ENCODE measurements around the gene REPS2.
A peak's percentile ranks its signal among the peaks of the same experiment; 100 is the strongest.

The REPS2 gene

DNA sequence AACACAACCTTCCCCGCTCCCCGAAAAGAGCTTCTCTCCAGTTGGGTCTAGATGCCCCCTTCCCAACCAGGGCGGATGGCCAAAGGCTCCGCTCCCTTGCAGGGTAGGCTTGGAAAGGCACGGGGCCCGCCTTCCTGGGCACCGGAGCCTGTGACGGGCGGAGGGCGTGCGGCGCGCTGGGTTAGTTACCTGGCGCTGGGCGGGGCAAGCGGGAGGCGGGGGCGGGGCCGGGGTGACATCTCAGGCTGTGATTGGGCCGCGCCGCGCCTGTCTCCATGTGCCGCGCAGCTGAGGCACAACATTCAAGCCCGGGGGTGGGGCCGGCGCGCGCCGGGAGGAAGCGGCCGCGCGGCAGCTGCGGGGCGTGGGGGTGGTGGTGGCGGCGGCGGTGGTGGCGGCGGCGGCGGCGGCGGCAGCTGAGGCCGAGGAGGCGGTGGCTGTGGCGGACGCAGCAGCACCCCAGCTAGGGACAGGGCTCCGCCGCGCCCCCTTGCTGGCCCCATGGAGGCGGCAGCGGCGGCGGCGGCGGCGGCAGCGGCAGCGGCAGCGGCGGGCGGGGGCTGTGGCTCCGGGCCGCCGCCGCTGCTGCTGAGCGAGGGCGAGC lies at the start of gene REPS2:
Gene REPS2 (plus strand): TSS at position 298 of the 604 bp plus-strand sequence. CDS start 204 bp downstream, at position 502.
- Mint-ChIP-seq H3K4me3 (peak within 1 kb of the TSS; percentile 86), H3K4me1 (peaks cover 4% of the 10 kb centered on the region), H3K9me3 (no peaks in the 10 kb centered on the region), H3K27me3 (no peaks in the 10 kb centered on the region), H3K27ac (no peak within 1 kb of the TSS), H3K36me3 (no peaks in the 10 kb centered on the region)
- ATAC-seq: peak; percentile 97

DNA sequence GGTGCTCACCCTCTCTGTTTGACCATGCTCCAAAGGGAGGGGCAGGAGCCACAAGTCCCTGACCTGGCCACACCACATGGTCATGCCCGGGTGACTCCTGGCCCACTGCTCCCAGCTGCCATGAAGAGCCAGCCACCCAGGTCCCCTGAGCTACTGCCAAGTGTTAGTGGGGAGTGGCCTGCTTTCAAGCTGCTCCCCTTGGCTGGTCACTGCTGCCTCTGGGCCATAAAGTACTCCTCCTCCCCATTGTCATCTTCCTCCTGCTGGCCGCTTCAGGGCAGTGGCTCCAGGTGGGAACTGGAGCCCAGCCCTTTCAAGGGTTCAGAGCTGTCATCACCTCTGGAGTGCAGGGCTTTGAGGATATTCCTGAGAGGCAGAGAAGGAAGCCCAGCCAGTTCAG lies 49.0 kb upstream of the REPS2 start:
- H3K27ac Mint-ChIP-seq: no peak overlapping the region
- H3K36me3 Mint-ChIP-seq: no peaks in the 10 kb centered on the region
- no peak for ATAC-seq
- no peaks in the 10 kb centered on the region for H3K27me3 Mint-ChIP-seq
- no peaks in the 10 kb centered on the region for H3K9me3 Mint-ChIP-seq
- no peak overlapping the region for H3K4me3 Mint-ChIP-seq
- peaks cover 5% of the 10 kb centered on the region for H3K4me1 Mint-ChIP-seq

DNA sequence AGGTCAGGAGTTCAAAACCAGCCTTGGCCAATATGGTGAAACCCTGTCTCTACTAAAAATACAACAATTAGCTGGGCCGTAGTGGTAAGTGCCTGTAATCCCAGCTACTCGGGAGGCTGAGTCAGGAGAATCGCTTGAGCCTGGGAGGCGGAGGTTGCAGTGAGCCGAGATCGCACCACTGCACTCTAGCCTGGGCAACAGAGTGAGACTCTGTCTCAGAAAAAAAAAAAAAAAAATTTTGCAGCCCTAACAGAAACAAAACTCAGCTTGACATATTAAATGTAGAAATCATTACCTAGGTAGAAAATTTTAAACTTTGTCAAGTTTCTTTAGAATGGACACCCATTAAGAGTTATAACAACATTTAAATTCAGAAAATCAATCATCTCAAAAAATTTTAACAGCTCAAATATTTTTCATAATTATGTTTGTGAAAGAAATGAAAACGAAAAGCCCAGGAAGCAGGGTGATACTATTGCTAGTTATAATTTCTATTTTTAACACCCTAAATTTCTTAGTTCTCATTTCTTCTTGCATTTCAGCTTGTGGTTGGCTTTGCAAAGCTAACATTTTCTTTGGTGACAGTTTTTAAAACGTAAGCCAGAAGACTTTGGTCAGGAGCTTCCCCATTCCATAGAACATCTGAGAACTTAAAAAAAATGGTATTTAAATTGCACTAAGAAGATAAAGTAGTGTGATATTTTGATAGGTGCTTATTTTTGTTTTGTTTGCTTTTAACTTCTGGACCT lies 43.0 kb upstream of the REPS2 start:
- H3K36me3 Mint-ChIP-seq: no peaks in the 10 kb centered on the region
- ATAC-seq: peak; percentile 41
- H3K4me1 Mint-ChIP-seq: no peaks in the 10 kb centered on the region
- no peak overlapping the region for H3K4me3 Mint-ChIP-seq
- H3K27ac Mint-ChIP-seq: peak overlapping the region; percentile 48
- no peaks in the 10 kb centered on the region for H3K27me3 Mint-ChIP-seq
- no peaks in the 10 kb centered on the region for H3K9me3 Mint-ChIP-seq

DNA sequence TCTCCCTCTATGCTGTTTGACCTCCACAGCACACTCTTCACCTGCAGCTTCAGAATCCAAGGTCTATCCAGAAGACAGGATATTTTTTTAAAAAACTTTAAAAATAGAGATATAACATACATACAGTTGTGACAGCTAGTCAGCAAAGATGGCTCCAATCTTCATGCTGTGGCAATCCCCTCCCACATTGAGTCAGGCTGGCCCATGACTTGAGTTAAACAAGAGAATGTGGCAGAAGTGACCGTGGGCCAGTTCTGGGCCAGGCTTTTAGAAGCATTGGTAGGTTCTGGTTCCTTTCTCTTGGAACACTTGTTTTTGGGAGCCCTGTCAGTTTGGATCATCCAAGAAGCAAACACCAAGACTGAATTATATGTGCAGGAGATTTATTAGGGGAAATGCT lies 36.1 kb upstream of the REPS2 start:
- Mint-ChIP-seq H3K36me3 (no peaks in the 10 kb centered on the region), H3K4me3 (no peak overlapping the region), H3K9me3 (no peaks in the 10 kb centered on the region), H3K4me1 (no peaks in the 10 kb centered on the region), H3K27ac (no peak overlapping the region), H3K27me3 (no peaks in the 10 kb centered on the region)
- ATAC-seq: no peak

DNA sequence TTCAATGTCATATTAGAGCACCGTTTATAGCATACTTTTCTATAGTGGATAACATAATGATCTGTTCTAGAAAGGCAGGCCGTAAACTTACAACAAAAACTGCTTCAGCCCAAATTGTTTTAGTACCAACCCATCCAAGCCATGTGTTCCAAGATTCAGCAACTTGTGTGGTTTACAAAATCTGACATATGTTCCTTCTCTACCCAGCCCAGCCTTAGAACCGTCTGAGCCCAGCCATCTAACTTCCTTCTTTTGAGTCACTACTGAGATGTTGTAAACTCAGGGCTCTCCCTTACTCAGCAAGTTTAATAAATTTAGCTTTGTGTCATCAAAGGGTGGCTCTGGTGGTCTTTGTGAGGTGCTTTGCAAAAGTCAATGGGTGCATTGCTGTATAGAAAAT lies 32.4 kb upstream of the REPS2 start:
- no peaks in the 10 kb centered on the region for H3K36me3 Mint-ChIP-seq
- H3K27me3 Mint-ChIP-seq: no peaks in the 10 kb centered on the region
- H3K9me3 Mint-ChIP-seq: no peaks in the 10 kb centered on the region
- ATAC-seq: no peak
- no peak overlapping the region for H3K27ac Mint-ChIP-seq
- H3K4me3 Mint-ChIP-seq: no peak overlapping the region
- H3K4me1 Mint-ChIP-seq: no peaks in the 10 kb centered on the region

DNA sequence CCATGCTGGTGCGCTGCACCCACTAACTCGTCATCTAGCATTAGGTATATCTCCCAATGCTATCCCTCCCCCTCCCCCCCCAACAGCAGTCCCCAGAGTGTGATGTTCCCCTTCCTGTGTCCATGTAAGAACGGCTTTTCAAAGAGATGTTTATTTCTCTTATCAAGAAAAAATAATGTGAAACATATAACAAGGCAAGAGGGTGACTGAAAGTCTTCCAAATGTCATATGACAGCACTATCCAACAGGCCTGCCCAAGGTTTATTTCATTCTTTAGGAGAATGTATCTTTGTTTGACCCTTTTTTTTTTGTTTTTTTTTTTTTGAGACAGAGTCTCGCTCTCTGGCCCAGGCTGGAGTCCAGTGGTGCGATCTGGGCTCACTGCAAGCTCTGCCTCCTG lies 29.9 kb upstream of the REPS2 start:
- ATAC-seq: no peak
- no peaks in the 10 kb centered on the region for H3K27me3 Mint-ChIP-seq
- H3K4me3 Mint-ChIP-seq: no peak overlapping the region

DNA sequence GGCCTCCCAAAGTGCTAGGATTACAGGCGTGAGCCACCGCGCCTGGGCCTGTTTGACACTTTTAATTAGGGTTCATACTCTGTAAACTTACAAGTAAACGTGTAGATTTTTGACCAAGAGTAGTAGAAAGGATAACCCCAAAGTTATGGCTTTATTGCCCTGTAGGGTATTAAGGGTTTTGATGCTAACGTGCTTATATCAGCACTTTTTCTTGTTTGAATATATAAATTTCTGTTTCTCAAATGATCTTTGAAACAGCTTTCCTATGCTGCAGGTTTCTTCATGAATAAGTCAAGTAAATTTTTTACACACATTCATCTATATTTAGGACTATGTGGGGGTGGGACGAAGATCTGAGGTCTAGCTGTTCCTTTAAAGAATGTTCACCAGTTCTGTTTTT lies 29.3 kb upstream of the REPS2 start:
- H3K36me3 Mint-ChIP-seq: no peaks in the 10 kb centered on the region
- no peak for ATAC-seq
- no peaks in the 10 kb centered on the region for H3K27me3 Mint-ChIP-seq
- H3K4me3 Mint-ChIP-seq: no peak overlapping the region
- no peaks in the 10 kb centered on the region for H3K4me1 Mint-ChIP-seq
- no peak overlapping the region for H3K27ac Mint-ChIP-seq
- H3K9me3 Mint-ChIP-seq: no peaks in the 10 kb centered on the region

More for the DNA sequence above, 29.9 kb upstream of the REPS2 start:
- Mint-ChIP-seq H3K27ac (no peak overlapping the region), H3K4me1 (no peaks in the 10 kb centered on the region), H3K9me3 (no peaks in the 10 kb centered on the region), H3K36me3 (no peaks in the 10 kb centered on the region)

DNA sequence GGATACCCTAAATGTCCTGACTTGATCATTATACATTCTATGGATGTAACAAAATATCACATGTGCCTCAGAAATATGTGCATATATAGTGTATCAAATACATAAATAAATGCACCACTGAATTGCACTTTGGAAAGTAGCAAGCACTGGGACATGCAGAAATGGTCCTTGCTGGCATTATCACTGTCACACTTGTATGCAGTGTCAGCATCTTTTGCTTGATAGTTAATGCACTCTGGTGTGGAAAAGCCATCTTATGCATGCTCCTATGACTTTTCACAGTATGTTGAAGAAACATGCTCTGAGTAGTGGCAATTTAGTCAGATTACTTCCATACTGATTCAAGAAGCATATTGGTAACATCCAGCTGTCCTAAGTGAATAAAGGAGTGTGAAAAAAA lies 27.5 kb upstream of the REPS2 start:
- Mint-ChIP-seq H3K9me3 (no peaks in the 10 kb centered on the region), H3K4me1 (no peaks in the 10 kb centered on the region), H3K4me3 (no peak overlapping the region), H3K27ac (no peak overlapping the region), H3K27me3 (no peaks in the 10 kb centered on the region), H3K36me3 (no peaks in the 10 kb centered on the region)
- no peak for ATAC-seq

DNA sequence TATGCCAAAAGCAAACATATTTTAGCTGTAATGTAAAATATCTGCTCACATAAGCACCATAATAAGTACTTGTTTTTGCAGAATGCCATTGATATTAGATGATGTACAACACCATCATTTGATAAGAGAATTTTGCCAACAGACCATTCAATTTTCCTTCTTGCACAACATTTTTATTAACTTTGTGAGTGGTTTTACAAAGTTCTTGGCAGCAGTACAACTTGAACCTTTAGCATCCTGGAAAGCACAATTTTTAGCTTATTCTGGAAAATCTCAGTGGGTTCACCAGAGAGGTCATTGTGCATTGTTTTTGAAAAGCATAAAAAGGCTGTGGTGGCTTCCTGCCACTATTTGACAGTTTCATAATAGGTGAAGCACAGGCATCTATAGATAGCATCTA lies 26.4 kb upstream of the REPS2 start:
- Mint-ChIP-seq H3K27ac (no peak overlapping the region), H3K4me1 (no peaks in the 10 kb centered on the region), H3K4me3 (no peak overlapping the region), H3K9me3 (no peaks in the 10 kb centered on the region), H3K36me3 (no peaks in the 10 kb centered on the region), H3K27me3 (no peaks in the 10 kb centered on the region)
- ATAC-seq: no peak

DNA sequence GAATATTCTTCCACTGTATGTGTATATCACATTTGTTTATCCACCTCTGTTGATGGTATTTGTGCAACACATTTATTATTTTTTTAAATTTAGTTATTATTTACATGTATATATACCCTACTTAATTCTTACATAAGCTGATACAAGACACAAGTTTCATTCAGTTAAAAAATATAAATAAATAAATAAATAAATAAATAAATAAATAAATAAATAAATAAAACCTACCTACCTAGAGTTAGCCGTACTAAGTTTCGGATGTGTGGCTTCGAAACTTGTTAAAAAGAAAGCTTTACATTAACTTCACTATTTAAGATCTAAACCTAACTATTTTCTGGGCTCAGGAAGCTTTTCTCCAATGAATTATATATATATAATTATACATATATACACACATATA lies 23.3 kb upstream of the REPS2 start:
- ATAC-seq: no peak
- Mint-ChIP-seq H3K27ac (no peak overlapping the region), H3K9me3 (no peaks in the 10 kb centered on the region), H3K4me1 (no peaks in the 10 kb centered on the region), H3K36me3 (no peaks in the 10 kb centered on the region), H3K27me3 (no peaks in the 10 kb centered on the region), H3K4me3 (no peak overlapping the region)

DNA sequence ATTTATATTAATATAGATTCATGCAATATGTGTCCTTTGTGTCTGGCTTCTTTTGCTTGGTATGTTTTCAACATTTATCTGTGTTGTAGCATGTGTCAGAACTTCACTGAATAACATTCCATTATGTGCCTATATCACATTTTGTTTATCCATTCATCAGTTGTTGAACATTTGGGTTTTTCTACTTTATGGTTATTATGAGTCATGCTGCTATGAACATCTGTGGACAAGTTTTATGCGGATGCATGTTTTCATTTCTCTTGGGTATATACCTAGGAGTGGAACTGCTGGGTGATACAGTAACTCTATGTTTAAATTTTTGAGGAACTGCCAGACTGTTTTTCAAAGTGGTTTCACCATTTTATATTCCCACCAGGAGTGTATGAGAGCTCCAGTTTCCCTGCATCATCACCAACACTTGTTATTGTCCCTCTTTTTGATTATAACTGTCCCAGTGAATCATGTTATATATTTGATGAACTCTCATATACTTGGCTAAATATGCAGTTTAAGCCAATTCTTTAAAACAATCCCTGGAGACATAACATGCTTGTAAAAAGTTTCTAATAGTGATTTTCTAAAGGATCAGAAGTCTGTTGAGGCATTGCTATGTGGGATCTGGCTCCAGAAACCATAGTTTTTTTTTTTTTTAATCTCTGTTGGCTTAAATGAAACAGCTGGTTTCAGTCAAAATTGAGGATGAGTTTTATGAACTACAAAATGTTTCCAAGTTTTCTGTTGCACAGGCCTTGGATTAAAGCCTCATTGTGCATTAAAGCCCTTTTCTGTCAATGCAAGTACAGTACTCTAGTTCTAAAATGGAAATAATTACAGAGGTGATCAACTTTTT lies 21.6 kb upstream of the REPS2 start:
- Mint-ChIP-seq H3K36me3 (no peaks in the 10 kb centered on the region), H3K9me3 (no peaks in the 10 kb centered on the region), H3K4me3 (no peak overlapping the region), H3K27ac (no peak overlapping the region), H3K4me1 (no peaks in the 10 kb centered on the region), H3K27me3 (no peaks in the 10 kb centered on the region)
- ATAC-seq: no peak

DNA sequence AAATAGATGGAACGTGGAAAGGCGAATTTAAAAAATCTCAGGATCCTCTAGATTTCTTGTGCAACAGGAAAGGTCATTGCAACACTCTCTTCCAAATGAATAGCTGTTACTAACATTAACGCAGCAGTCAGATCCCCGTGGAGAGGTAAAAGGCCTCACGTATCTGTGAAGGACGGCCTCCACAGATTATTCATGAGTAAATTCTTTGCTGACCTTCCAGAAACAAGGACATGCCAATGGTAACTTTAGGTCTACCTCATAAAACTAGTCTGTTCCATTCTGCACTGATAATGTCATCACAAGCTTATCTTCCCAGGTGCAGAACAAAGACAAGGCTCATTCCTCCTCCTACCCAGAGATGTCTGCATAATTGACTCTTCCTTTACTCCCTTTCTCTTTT lies 16.1 kb upstream of the REPS2 start:
- H3K4me3 Mint-ChIP-seq: no peak overlapping the region
- H3K27me3 Mint-ChIP-seq: no peaks in the 10 kb centered on the region
- no peaks in the 10 kb centered on the region for H3K4me1 Mint-ChIP-seq
- no peaks in the 10 kb centered on the region for H3K36me3 Mint-ChIP-seq
- no peak for ATAC-seq
- no peaks in the 10 kb centered on the region for H3K9me3 Mint-ChIP-seq
- no peak overlapping the region for H3K27ac Mint-ChIP-seq

DNA sequence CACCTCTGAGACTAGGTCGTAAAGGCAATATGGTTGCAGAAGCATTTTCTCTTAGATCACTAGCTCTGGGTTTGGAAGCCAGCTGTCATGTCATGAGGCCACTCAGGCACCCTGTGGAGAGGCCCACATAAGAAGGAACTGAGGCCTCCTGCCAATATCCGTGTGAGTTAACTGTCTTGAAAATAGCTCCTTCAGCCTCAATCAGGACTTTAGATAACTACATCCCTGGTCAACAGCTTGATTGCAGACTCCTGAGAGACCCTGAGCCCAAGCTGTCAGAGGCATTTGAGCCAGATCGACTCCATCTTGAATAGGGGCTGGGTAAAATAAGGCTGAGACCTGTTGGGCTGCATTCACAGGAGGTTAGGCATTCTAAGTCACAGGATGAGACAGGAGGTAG lies 15.1 kb upstream of the REPS2 start:
- Mint-ChIP-seq H3K27me3 (peaks cover 5% of the 10 kb centered on the region), H3K4me3 (no peak overlapping the region), H3K36me3 (peaks cover 3% of the 10 kb centered on the region), H3K4me1 (no peaks in the 10 kb centered on the region), H3K9me3 (no peaks in the 10 kb centered on the region), H3K27ac (no peak overlapping the region)
- no peak for ATAC-seq

DNA sequence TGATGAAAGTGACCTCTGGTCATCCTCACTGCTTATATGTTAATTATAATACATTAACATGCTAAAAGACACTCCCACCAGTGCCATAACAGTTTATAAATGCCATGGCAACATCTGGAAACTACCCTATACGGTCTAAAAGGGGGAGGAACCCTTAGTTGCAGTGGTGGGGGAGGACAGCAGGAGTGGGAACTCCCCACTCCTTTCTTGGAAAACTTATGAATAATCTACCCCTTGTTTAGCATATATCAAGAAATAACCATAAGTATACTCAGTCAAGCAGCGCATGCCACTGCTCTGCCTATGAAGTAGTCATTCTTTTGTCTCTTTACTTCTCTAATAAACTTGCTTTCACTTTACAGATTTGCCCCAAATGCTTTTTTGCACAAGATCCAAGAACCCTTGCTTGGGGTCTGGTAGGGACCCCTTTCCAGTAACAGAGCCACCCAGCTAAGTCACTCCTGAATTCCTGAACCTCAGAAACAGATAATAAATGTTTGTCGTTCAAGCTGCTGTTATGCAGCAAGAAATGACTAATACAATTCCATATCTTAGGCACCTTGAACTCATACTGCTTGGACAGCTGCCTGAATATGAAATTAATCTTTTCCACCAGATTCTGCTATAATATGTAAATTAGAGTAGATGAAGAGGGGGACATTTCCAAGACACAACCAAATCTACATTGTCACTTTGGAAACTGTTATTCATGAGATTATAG lies 14.4 kb upstream of the REPS2 start:
- ATAC-seq: no peak
- peaks cover 9% of the 10 kb centered on the region for H3K27me3 Mint-ChIP-seq
- peaks cover 7% of the 10 kb centered on the region for H3K36me3 Mint-ChIP-seq

DNA sequence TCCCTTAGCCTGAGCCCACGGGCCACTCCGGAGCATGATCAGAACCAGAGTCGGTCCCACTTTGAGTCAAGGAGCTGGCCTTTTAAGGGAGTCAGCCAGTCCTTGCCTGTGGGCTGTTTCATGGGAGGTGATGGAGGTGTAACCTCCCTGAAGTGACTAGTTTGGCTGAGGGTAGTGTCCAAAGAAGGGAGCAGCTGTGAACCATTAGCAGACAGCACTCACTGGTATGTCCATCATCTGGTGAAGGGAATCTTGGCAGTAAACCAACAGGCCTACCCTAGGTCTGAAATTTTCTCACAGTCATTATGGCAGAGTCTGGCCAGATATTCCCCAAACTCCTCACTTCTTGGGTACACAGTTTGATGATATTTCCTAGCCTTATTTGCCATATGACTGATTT lies 12.3 kb upstream of the REPS2 start:
- no peak for ATAC-seq
- no peaks in the 10 kb centered on the region for H3K4me1 Mint-ChIP-seq
- H3K4me3 Mint-ChIP-seq: no peak overlapping the region
- no peaks in the 10 kb centered on the region for H3K9me3 Mint-ChIP-seq
- H3K27me3 Mint-ChIP-seq: peaks cover 9% of the 10 kb centered on the region
- H3K27ac Mint-ChIP-seq: no peak overlapping the region
- peaks cover 7% of the 10 kb centered on the region for H3K36me3 Mint-ChIP-seq

More for the DNA sequence above, 14.4 kb upstream of the REPS2 start:
- H3K9me3 Mint-ChIP-seq: no peaks in the 10 kb centered on the region
- H3K27ac Mint-ChIP-seq: no peak overlapping the region
- H3K4me1 Mint-ChIP-seq: no peaks in the 10 kb centered on the region
- H3K4me3 Mint-ChIP-seq: no peak overlapping the region
